GM23338 (cell line): Measurements from ENCODE around the gene CELSR1. TPM values are rescaled to one million over a fixed set of nuclear protein-coding genes. Genes with fewer than 3 reads are reported as not detected.

Experiments used
- ATAC-seq: fragments of 200-7000 bp; cut with Tn5 transposase; 3 replicates; pipeline ENCODE4 v1.9.1; 2020
- DNase-seq: peaks from one replicate; pipeline ENCODE4 v3.0.0-alpha.2; 2015; ENCODE audit warnings: low spot score
- H2AFZ ChIP-seq: fragments of 200-600 bp; sonication (generic); 2 replicates; pipeline ENCODE4 v1.8.0; 2016; ENCODE audit warnings: antibody characterized with exemption, mild to moderate bottlenecking, moderate library complexity
- H3F3A ChIP-seq: fragments of 200-600 bp; sonication (generic); replicated peaks from 2 replicates; pipeline ENCODE4 v1.8.0; 2017; ENCODE audit warnings: antibody characterized with exemption, mixed run types, low read depth
- H3K27ac ChIP-seq: fragments of 200-600 bp; sonication (generic); 2 replicates; pipeline ENCODE4 v1.6.1; 2016; ENCODE audit warnings: low read depth
- H3K27me3 ChIP-seq: fragments of 200-600 bp; sonication (generic); 2 replicates; pipeline ENCODE4 v1.8.0; 2016; ENCODE audit warnings: mild to moderate bottlenecking, mixed run types, moderate library complexity; ENCODE audit not compliant: insufficient read depth
- H3K36me3 ChIP-seq: fragments of 200-600 bp; sonication (generic); 2 replicates; pipeline ENCODE4 v1.8.0; 2016; ENCODE audit warnings: mild to moderate bottlenecking; ENCODE audit not compliant: insufficient read depth
- H3K4me1 ChIP-seq: fragments of 200-600 bp; sonication (generic); 2 replicates; pipeline ENCODE4 v1.8.0; 2016; ENCODE audit warnings: mild to moderate bottlenecking, moderate library complexity; ENCODE audit not compliant: insufficient read depth
- H3K4me2 ChIP-seq: fragments of 200-600 bp; sonication (generic); 2 replicates; pipeline ENCODE4 v1.7.1; 2017; ENCODE audit warnings: mixed run types
- H3K4me3 ChIP-seq: fragments of 200-600 bp; sonication (generic); 2 replicates; pipeline ENCODE4 v1.6.1; 2016; ENCODE audit warnings: mixed run types
- H3K79me2 ChIP-seq: fragments of 200-600 bp; sonication (generic); replicated peaks from 2 replicates; pipeline ENCODE4 v1.8.0; 2017; ENCODE audit warnings: mild to moderate bottlenecking; ENCODE audit not compliant: insufficient read depth
- H3K9me2 ChIP-seq: fragments of 200-600 bp; sonication (generic); 2 replicates; pipeline ENCODE4 v1.8.0; 2017; ENCODE audit not compliant: insufficient read depth
- H4K20me1 ChIP-seq: fragments of 200-600 bp; sonication (generic); replicated peaks from 2 replicates; pipeline ENCODE4 v1.8.0; 2017; ENCODE audit warnings: mild to moderate bottlenecking; ENCODE audit not compliant: insufficient read depth
- H3K27ac Mint-ChIP-seq: 2 replicates; pipeline ENCODE4 v1.8.0; 2020; ENCODE audit warnings: inconsistent platforms, mild to moderate bottlenecking, moderate library complexity, mixed read lengths
- H3K27me3 Mint-ChIP-seq: 3 replicates; pipeline ENCODE4 v1.8.0; 2022; ENCODE audit warnings: low read depth, mild to moderate bottlenecking, moderate library complexity, mixed read lengths, inconsistent platforms; ENCODE audit not compliant: insufficient read depth, poor library complexity
- H3K36me3 Mint-ChIP-seq: 3 replicates; pipeline ENCODE4 v1.8.0; 2021; ENCODE audit warnings: low read depth, mild to moderate bottlenecking, inconsistent platforms, moderate library complexity, mixed read lengths
- H3K4me1 Mint-ChIP-seq: 3 replicates; pipeline ENCODE4 v1.8.0; 2020; ENCODE audit warnings: mild to moderate bottlenecking, inconsistent platforms, mixed read lengths
- H3K4me3 Mint-ChIP-seq: 3 replicates; pipeline ENCODE4 v1.8.0; 2021; ENCODE audit warnings: moderate library complexity, mild to moderate bottlenecking, inconsistent platforms, mixed read lengths
- H3K9me3 Mint-ChIP-seq: 3 replicates; pipeline ENCODE4 v1.8.0; 2020; ENCODE audit warnings: moderate library complexity, mild to moderate bottlenecking, inconsistent platforms, mixed read lengths
- CREB1 ChIP-seq: fragments of 250-450 bp; sonication (Bioruptor Pico); IDR thresholded peaks from 2 replicates; pipeline ENCODE4 v1.5.0; 2020; ENCODE audit warnings: low read depth, mild to moderate bottlenecking, moderate library complexity
- CTCF ChIP-seq, 2 experiments: fragments of 200-600 bp in 1 of 2; sonication (generic) in 1 of 2; conservative IDR thresholded peaks; 2 replicates each; pipeline versions ENCODE4 v1.5.1 to v1.6.1; 2016 to 2017; ENCODE audit warnings: antibody characterized with exemption in 2 of 2, low read depth in 2 of 2, mild to moderate bottlenecking in 2 of 2, moderate library complexity in 1 of 2
- ETS1 ChIP-seq: IDR thresholded peaks from 2 replicates; pipeline ENCODE4 v1.6.1; 2016; ENCODE audit warnings: antibody characterized with exemption
- EZH2 ChIP-seq: fragments of 200-600 bp; sonication (generic); IDR thresholded peaks from one replicate; pipeline ENCODE4 v1.8.0; 2017; ENCODE audit warnings: antibody characterized with exemption, mild to moderate bottlenecking, low read depth; ENCODE audit not compliant: unreplicated experiment
- EZH2phosphoT487 ChIP-seq: fragments of 200-600 bp; sonication (generic); IDR thresholded peaks from one replicate; pipeline ENCODE4 v1.8.1; 2018; ENCODE audit warnings: antibody characterized with exemption; ENCODE audit not compliant: unreplicated experiment
- JUNB ChIP-seq: IDR thresholded peaks from one replicate; pipeline ENCODE4 v1.6.1; 2016; ENCODE audit warnings: antibody characterized with exemption; ENCODE audit not compliant: unreplicated experiment
- NANOG ChIP-seq: IDR thresholded peaks from 2 replicates; pipeline ENCODE4 v1.6.1; 2016; ENCODE audit warnings: antibody characterized with exemption, borderline replicate concordance
- STAT1 ChIP-seq: IDR thresholded peaks from one replicate; pipeline ENCODE4 v1.6.1; 2016; ENCODE audit warnings: antibody characterized with exemption; ENCODE audit not compliant: unreplicated experiment
- ZNF114 ChIP-seq: fragments of 250-450 bp; sonication (Bioruptor Pico); IDR thresholded peaks from 2 replicates; pipeline ENCODE4 v1.5.0; 2020; ENCODE audit warnings: mild to moderate bottlenecking, moderate library complexity
- polyA plus RNA-seq: library from polyadenylated mRNA; unstranded; fragments of >200 nt; fragmentation: Nextera tagmentation; extraction: Ambion mirVana; gene quantifications from 2 replicates; pipeline ENCODE4 v1.2.1, GENCODE V29; 2016
- total RNA-seq: library from RNA; depleted of rRNA; stranded (reverse); fragments of >200 nt; shearing (Covaris generic); gene quantifications from 2 replicates; pipeline ENCODE4 v1.2.3, GENCODE V29; 2014
- TF ChIP-seq, protein P1 (sequence below): IDR thresholded peaks from one replicate; pipeline ENCODE4 v1.6.1; 2018; ENCODE audit warnings: antibody characterized with exemption; ENCODE audit not compliant: unreplicated experiment

CELSR1 gene
- total and polyA plus RNA-seq, 2 experiments from 2014 or later, result 4.8 to 20.4 TPM

DNA sequence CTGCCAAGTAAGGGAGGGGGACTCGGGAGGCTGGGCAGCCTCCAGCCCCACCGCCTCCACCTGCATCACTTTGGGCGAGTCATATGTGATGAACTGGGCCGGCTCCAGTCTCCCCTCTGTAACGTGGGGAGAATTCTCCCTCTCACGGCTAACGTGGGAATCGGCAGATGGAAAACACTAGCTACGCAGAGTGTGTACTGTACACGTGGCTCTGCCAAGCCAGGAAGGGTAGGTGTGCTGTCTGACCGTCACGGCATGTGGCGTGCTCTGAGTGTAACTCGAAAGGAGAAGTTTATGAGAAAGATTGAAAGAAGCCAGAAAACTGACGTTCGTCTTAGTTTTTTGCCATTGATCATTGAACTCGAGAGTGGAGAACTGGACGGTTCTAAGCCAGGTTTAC, 188.2 kb downstream of the CELSR1 start:
- DNase-seq (no peak), ATAC-seq (no peak)
- Histone ChIP-seq H3K4me3 (no peak overlapping the region), H3K4me2 (no peak overlapping the region), H3K79me2 (peaks cover 15% of the 10 kb centered on the region; the same call in 1 of the 2 replicates), H3K4me1 (no peaks in the 10 kb centered on the region), H2AFZ (no peak overlapping the region), H3K27me3 (no peaks in the 10 kb centered on the region), H4K20me1 (peaks cover 2% of the 10 kb centered on the region; the same call in 1 of the 2 replicates), H3F3A (0 out of 2 replicates have a peak, but pooled peaks cover 3% of the 10 kb centered on the region), H3K9me2 (no peaks in the 10 kb centered on the region), H3K27ac (no peak overlapping the region), H3K36me3 (peaks cover 29% of the 10 kb centered on the region)
- no peak for TF ChIP-seq EZH2
- Mint-ChIP-seq H3K4me1 (no peaks in the 10 kb centered on the region), H3K4me3 (no peak overlapping the region), H3K27ac (no peak overlapping the region), H3K9me3 (no peaks in the 10 kb centered on the region; the same call in 2 of the 3 replicates), H3K27me3 (peaks cover 2% of the 10 kb centered on the region), H3K36me3 (peaks cover 85% of the 10 kb centered on the region)

GRCh38 chr22:46348099-46348695, 189.2 kb downstream of the CELSR1 start:
- Mint-ChIP-seq H3K9me3 (no peaks in the 10 kb centered on the region; the same call in 2 of the 3 replicates), H3K4me1 (no peaks in the 10 kb centered on the region), H3K27ac (no peak overlapping the region), H3K27me3 (peaks cover 2% of the 10 kb centered on the region), H3K36me3 (peaks cover 87% of the 10 kb centered on the region), H3K4me3 (no peak overlapping the region)
- H3K27me3 ChIP-seq, result no peaks in the 10 kb centered on the region
- H3K9me2 ChIP-seq, result no peaks in the 10 kb centered on the region
- H4K20me1 ChIP-seq, result peaks cover 11% of the 10 kb centered on the region
- H3F3A ChIP-seq, result 0 out of 2 replicates have a peak, but pooled peaks cover 3% of the 10 kb centered on the region
- no peak overlapping the region for H3K4me2 ChIP-seq
- TF ChIP-seq EZH2, result no peak
- no peak overlapping the region for H3K27ac ChIP-seq
- peaks cover 18% of the 10 kb centered on the region; the same call in 1 of the 2 replicates for H3K79me2 ChIP-seq
- no peaks in the 10 kb centered on the region for H3K4me1 ChIP-seq
- no peak for DNase-seq
- H3K4me3 ChIP-seq, result no peak overlapping the region
- no peak overlapping the region for H2AFZ ChIP-seq
- H3K36me3 ChIP-seq, result peaks cover 34% of the 10 kb centered on the region
- ATAC-seq, result no peak

DNA sequence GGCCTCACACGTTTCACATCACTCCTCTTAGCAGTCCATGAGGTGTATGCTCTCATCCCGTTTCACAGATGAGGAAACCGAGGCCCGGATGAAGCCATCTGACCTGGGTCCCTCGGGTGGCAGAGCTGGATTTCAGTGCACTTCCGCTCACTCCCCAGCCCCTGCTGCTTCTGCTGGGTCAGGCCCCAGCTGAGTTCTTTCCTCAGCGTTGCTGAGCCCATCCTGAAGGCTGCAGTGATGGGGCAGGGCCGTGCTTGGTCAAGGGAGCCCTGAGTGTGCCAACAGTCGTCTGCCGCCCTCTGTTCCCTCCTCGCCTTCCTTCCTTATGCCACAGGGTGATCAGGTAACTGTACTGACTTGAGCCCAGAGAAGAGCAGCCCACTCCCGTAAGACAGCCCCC, 189.8 kb downstream of the CELSR1 start:
- Histone ChIP-seq H3K4me2 (no peak overlapping the region), H3K9me2 (no peaks in the 10 kb centered on the region), H3K79me2 (peaks cover 18% of the 10 kb centered on the region; the same call in 1 of the 2 replicates), H3K4me1 (no peaks in the 10 kb centered on the region), H2AFZ (no peak overlapping the region), H3F3A (0 out of 2 replicates have a peak, but pooled peaks cover 3% of the 10 kb centered on the region), H3K4me3 (no peak overlapping the region), H3K27ac (no peak overlapping the region), H3K27me3 (no peaks in the 10 kb centered on the region), H3K36me3 (peaks cover 34% of the 10 kb centered on the region), H4K20me1 (peaks cover 14% of the 10 kb centered on the region)
- ATAC-seq, result no peak
- H3K9me3 Mint-ChIP-seq, result no peaks in the 10 kb centered on the region; the same call in 2 of the 3 replicates
- H3K27me3 Mint-ChIP-seq, result peaks cover 2% of the 10 kb centered on the region
- H3K4me3 Mint-ChIP-seq, result no peak overlapping the region
- H3K27ac Mint-ChIP-seq, result no peak overlapping the region
- DNase-seq, result no peak
- no peaks in the 10 kb centered on the region for H3K4me1 Mint-ChIP-seq
- H3K36me3 Mint-ChIP-seq, result peaks cover 88% of the 10 kb centered on the region
- no peak for TF ChIP-seq EZH2
- TF ChIP-seq CTCF (conservative IDR thresholded peaks at IDR 0.05; ENCODE audit: low read depth in 2 of 2), result no peak
- TF ChIP-seq CREB1 (CRISPR knock-in tag), result no peak
- TF ChIP-seq, protein P1, sequence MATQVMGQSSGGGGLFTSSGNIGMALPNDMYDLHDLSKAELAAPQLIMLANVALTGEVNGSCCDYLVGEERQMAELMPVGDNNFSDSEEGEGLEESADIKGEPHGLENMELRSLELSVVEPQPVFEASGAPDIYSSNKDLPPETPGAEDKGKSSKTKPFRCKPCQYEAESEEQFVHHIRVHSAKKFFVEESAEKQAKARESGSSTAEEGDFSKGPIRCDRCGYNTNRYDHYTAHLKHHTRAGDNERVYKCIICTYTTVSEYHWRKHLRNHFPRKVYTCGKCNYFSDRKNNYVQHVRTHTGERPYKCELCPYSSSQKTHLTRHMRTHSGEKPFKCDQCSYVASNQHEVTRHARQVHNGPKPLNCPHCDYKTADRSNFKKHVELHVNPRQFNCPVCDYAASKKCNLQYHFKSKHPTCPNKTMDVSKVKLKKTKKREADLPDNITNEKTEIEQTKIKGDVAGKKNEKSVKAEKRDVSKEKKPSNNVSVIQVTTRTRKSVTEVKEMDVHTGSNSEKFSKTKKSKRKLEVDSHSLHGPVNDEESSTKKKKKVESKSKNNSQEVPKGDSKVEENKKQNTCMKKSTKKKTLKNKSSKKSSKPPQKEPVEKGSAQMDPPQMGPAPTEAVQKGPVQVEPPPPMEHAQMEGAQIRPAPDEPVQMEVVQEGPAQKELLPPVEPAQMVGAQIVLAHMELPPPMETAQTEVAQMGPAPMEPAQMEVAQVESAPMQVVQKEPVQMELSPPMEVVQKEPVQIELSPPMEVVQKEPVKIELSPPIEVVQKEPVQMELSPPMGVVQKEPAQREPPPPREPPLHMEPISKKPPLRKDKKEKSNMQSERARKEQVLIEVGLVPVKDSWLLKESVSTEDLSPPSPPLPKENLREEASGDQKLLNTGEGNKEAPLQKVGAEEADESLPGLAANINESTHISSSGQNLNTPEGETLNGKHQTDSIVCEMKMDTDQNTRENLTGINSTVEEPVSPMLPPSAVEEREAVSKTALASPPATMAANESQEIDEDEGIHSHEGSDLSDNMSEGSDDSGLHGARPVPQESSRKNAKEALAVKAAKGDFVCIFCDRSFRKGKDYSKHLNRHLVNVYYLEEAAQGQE, result no peak
- TF ChIP-seq EZH2phosphoT487, result no peak
- no peak for TF ChIP-seq ETS1
- no peak for TF ChIP-seq ZNF114 (CRISPR knock-in tag)
- no peak for TF ChIP-seq STAT1
- no peak for TF ChIP-seq JUNB
- no peak for TF ChIP-seq NANOG
